Vagina (tissue), 2 donors: ENCODE measurements around the gene CLPTM1L. TPM values are rescaled to one million over a fixed set of nuclear protein-coding genes. Genes with fewer than 3 reads are reported as not detected.

ENCODE experiments used
- DNase-seq, 2 donors: peaks; one replicate each; pipeline ENCODE4 v3.0.0-alpha.2; 2017; ENCODE audit errors: extremely low spot score in 2 of 2
- H3K27ac ChIP-seq: fragments of 200-600 bp; sonication (generic); one replicate; pipeline ENCODE4 v1.5.1; 2019
- H3K27me3 ChIP-seq: fragments of 200-600 bp; sonication (generic); one replicate; pipeline ENCODE4 v1.5.1; 2019
- H3K36me3 ChIP-seq, 2 donors: fragments of 200-600 bp; sonication (generic); one replicate each; pipeline ENCODE4 v1.5.1; 2017 to 2019
- H3K4me1 ChIP-seq: fragments of 200-600 bp; sonication (generic); one replicate; pipeline ENCODE4 v1.5.1; 2019
- H3K4me3 ChIP-seq, 2 donors: fragments of 200-600 bp; sonication (generic); 1 replicate in 1 of 2; 2 replicates in 1 of 2; pipeline ENCODE4 v1.5.1; 2016 to 2019
- H3K9me3 ChIP-seq: fragments of 200-600 bp; sonication (generic); one replicate; pipeline ENCODE4 v1.5.1; 2019
- POLR2A ChIP-seq, 2 donors: fragments of 450-650 bp; IDR thresholded peaks; one replicate each; pipeline ENCODE4 v1.6.1; 2017; ENCODE audit warnings: antibody characterized with exemption in 2 of 2, mild to moderate bottlenecking in 2 of 2, moderate library complexity in 2 of 2
- POLR2AphosphoS5 ChIP-seq, 2 donors: sonication (generic); formaldehyde crosslinking; IDR thresholded peaks; one replicate each; pipeline ENCODE4 v1.9.0; 2017; ENCODE audit warnings: antibody characterized with exemption in 2 of 2, mild to moderate bottlenecking in 2 of 2, low read depth in 1 of 2; ENCODE audit not compliant: insufficient read depth in 1 of 2
- intact Hi-C: fragments of 100-400 bp; cut with DNase I; formaldehyde crosslinking; loops from one replicate; pipeline ENCODE4 v1.15.1; 2023
- total RNA-seq: library from RNA; depleted of rRNA; stranded (reverse); fragments of >200 nt; gene quantifications from one replicate; pipeline ENCODE4 v1.2.3, GENCODE V29; 2016
- TF ChIP-seq, protein P1 (sequence below), 3 experiments: fragments of 450-650 bp in 2 of 3; fragments of 200-600 bp in 1 of 3; sonication (generic) in 1 of 3; IDR thresholded peaks; one replicate each; pipeline ENCODE4 v1.5.1; 2017 to 2019; ENCODE audit warnings: antibody characterized with exemption in 3 of 3, mild to moderate bottlenecking in 2 of 3, moderate library complexity in 2 of 3

CLPTM1L gene
- total RNA-seq, 1 donor from 2014 or later: 40.0 TPM

- no peaks in the 10 kb centered on the region for H3K4me1 ChIP-seq
- no peak for DNase-seq
- TF ChIP-seq POLR2AphosphoS5 (IDR thresholded peaks at IDR 0.05; ENCODE audit: insufficient read depth in 1 of 2, low read depth in 1 of 2) (no peak), POLR2A (IDR thresholded peaks at IDR 0.05) (no peak)
- TF ChIP-seq, protein P1, sequence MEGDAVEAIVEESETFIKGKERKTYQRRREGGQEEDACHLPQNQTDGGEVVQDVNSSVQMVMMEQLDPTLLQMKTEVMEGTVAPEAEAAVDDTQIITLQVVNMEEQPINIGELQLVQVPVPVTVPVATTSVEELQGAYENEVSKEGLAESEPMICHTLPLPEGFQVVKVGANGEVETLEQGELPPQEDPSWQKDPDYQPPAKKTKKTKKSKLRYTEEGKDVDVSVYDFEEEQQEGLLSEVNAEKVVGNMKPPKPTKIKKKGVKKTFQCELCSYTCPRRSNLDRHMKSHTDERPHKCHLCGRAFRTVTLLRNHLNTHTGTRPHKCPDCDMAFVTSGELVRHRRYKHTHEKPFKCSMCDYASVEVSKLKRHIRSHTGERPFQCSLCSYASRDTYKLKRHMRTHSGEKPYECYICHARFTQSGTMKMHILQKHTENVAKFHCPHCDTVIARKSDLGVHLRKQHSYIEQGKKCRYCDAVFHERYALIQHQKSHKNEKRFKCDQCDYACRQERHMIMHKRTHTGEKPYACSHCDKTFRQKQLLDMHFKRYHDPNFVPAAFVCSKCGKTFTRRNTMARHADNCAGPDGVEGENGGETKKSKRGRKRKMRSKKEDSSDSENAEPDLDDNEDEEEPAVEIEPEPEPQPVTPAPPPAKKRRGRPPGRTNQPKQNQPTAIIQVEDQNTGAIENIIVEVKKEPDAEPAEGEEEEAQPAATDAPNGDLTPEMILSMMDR (IDR thresholded peaks at IDR 0.05): no peak
- H3K27ac ChIP-seq: no peak overlapping the region
- intact Hi-C loops: no loop called here
- H3K4me3 ChIP-seq: no peak overlapping the region
- no peaks in the 10 kb centered on the region for H3K36me3 ChIP-seq
- no peaks in the 10 kb centered on the region for H3K27me3 ChIP-seq
- H3K9me3 ChIP-seq: no peaks in the 10 kb centered on the region
Observed at GRCh38 chr5:1281038-1281882, 63.6 kb downstream of the CLPTM1L start.

DNA sequence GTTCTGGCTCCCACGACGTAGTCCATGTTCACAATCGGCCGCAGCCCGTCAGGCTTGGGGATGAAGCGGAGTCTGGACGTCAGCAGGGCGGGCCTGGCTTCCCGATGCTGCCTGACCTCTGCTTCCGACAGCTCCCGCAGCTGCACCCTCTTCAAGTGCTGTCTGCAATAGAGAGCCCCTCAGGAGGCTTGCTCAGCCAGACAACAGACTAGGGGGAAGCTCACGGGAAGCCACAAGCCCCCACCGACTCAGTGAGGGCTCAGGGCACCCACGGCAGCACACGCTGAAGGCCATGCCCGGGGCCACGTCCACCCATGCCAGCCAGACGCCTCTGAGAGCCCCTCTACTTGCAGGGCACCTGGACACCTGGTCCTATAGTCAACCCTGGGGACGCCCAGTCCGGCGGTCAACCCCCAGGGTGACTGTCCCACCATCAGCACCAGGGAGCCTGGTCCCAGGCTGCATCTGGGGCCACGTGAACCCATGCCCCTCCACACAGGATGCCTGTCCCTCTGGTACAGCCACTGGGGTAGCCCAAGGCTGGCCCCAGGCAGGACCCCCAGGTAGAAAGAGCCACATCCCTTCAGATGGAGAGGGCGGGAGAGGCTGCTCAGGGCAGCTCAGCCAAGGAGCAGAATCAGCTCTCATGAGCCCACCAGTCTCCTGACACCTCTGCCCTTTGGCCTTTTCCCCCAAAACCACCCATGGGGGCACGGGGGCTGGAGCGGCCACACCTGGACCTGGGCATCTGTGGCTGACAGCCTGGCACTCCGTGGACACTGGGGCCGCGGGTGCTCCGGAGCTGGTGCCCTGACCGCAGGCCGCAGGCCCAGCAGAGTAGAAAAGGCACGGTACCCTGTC, 64.5 kb downstream of the CLPTM1L start:
- DNase-seq: no peak
- intact Hi-C loops: no loop called here
- no peaks in the 10 kb centered on the region for H3K27me3 ChIP-seq

DNA sequence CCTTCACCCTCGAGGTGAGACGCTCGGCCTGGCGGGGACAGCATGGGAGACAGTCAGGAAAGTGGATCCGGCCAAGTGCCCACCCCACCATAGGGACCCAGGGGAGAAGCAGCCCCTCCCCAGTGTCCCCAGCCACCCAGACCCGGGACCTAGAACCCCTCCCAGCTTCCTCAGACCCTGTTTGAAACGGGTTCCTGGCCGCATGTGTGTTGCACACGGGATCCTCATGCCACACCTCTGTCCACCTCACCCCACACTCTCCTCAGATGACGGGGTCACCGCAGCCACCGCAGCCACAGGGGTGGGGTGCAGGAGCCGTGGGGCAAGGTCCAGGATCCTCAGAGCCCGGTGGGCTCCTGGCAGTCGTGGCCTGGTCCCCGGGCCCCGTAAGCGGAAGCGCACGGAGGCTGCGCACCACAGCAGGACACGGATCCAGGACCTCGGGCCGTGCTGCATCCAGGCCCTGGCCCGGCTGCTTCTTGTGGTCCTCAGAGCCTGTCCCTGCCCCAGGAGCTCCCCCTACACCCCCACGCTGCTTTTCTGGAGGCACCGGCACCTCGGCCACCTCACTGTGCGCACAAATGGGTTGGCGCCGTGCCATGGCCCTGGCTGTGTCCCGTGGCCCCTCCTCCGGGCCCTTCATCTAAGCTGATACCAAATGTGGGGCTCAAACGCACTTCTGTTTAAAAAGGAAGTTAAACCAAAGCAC, 65.3 kb downstream of the CLPTM1L start:
- intact Hi-C loops: no loop called here
- no peak for DNase-seq
- H3K4me1 ChIP-seq: no peaks in the 10 kb centered on the region

More for the DNA sequence above, 64.5 kb downstream of the CLPTM1L start:
- H3K36me3 ChIP-seq: no peaks in the 10 kb centered on the region
- H3K4me1 ChIP-seq: no peaks in the 10 kb centered on the region
- H3K4me3 ChIP-seq: no peak overlapping the region
- no peaks in the 10 kb centered on the region for H3K9me3 ChIP-seq
- H3K27ac ChIP-seq: no peak overlapping the region
- TF ChIP-seq, protein P1 (IDR thresholded peaks at IDR 0.05): no peak
- TF ChIP-seq POLR2A (IDR thresholded peaks at IDR 0.05): no peak
- TF ChIP-seq POLR2AphosphoS5 (IDR thresholded peaks at IDR 0.05; ENCODE audit: insufficient read depth in 1 of 2, low read depth in 1 of 2): no peak

GRCh38 chr5:1278656-1279442, 66.0 kb downstream of the CLPTM1L start:
- TF ChIP-seq POLR2A (IDR thresholded peaks at IDR 0.05) (no peak), POLR2AphosphoS5 (IDR thresholded peaks at IDR 0.05; ENCODE audit: insufficient read depth in 1 of 2, low read depth in 1 of 2) (no peak)
- TF ChIP-seq, protein P1 (IDR thresholded peaks at IDR 0.05): no peak
- no peak for DNase-seq
- Histone ChIP-seq H3K27me3 (no peaks in the 10 kb centered on the region), H3K4me3 (no peak overlapping the region), H3K36me3 (no peaks in the 10 kb centered on the region), H3K27ac (no peak overlapping the region), H3K4me1 (no peaks in the 10 kb centered on the region), H3K9me3 (no peaks in the 10 kb centered on the region)
- intact Hi-C loops: no loop called here

More for the DNA sequence above, 65.3 kb downstream of the CLPTM1L start:
- no peak for TF ChIP-seq POLR2A (IDR thresholded peaks at IDR 0.05)
- TF ChIP-seq, protein P1 (IDR thresholded peaks at IDR 0.05): no peak
- no peak for TF ChIP-seq POLR2AphosphoS5 (IDR thresholded peaks at IDR 0.05; ENCODE audit: insufficient read depth in 1 of 2, low read depth in 1 of 2)
- H3K9me3 ChIP-seq: no peaks in the 10 kb centered on the region
- no peaks in the 10 kb centered on the region for H3K27me3 ChIP-seq
- no peak overlapping the region for H3K27ac ChIP-seq
- no peaks in the 10 kb centered on the region for H3K36me3 ChIP-seq
- H3K4me3 ChIP-seq: no peak overlapping the region
